Stimulated activated naive CD4-positive, alpha-beta T cell (primary cell): ENCODE data around the gene GGACT.

Source experiments
- DNase-seq, 6 experiments: peaks; one replicate each; lab custom pipeline; 2025; lab: John Stamatoyannopoulos, UW

Gene GGACT

DNA sequence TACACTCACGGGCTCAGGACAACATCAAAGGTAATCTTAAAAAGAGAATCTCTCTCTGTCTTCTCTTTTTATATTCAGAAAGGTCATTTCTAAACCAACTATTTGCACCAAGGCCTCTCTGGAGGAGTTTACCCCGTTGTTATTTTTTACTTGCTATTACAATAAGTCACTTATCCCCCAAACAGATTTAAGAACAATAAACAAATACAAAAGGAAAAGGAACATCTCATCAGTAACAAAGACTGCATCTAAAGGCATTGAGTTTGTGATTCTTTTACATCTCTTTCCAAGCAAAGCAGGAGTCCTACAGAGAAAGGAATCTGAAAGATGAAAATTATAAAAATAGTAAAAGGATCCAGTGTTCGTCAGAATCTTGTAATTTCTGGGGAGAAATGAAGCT lies 75.4 kb downstream of the GGACT start:
- DNase-seq: no peak

DNA sequence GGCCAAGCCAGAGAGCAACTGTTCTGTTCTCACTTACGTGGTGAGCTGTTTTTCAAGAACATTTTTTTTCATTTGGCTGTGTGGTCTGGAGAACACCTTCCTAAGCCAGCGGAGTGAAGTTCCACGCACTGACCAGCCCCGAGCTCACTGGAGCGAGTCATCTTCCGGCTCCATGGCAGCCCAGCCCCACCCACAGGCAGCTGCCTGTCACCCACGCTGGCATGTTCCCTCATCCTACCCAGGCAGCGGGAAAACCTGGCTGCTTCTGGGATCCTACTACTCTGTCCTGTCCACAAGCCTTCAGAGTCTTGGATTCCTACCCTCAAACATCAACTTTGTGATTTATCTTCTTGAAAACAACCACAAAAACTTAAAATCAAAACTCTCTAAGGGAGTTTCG lies 76.2 kb downstream of the GGACT start:
- DNase-seq: no peak

DNA sequence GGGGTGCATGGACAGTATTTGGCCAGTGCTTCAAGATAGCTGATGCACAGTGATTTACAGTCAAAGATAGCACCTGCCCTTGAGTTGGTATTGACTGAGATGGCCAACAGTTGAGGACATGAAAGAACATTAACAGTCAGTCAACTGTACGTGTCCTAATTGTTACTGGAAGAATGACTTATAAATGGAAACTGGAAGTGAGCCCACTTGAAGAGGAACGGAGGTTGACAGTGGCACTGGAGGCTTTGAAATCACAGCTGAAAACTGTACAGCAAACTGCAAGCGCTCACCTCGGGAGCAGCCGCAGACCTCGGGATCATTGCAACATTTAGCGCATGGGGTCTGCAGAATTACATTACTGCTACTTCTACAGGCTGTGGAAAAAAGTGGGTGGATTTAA lies 77.1 kb downstream of the GGACT start:
- DNase-seq: no peak

DNA sequence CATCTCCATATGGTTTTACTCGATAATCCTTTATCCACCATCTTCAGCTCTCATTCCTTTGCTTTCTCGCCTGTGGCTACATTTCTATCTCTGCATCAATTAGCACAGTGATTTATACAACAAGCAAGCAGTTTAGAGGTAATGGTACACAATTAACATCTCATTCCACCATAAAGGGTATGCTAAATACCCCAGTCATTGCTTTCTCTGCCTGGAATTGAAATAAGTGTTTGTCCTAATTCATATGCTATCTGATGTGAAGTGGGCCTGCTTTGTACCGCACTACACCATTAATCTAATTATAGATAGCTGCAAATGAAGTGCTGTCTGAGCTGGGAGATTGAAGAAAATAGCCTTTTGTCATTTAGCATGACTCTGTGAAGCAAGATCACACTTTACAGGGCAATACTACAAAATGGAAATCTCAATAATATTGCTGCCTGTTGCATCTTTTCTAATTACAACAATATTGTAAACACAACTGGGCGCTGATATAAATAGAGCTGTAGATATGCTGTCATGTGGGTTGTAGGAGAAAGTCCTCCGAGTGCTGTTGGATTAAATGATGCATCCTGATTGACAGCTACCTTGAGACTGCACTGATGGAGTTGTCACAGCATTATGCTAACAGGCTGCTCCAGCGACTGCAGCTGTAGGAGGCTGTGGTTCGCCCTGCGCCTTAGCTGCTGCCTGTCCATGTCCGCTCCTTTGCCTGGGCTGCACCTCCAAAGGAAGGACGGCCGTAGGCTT lies 78.2 kb downstream of the GGACT start:
- no peak for DNase-seq

DNA sequence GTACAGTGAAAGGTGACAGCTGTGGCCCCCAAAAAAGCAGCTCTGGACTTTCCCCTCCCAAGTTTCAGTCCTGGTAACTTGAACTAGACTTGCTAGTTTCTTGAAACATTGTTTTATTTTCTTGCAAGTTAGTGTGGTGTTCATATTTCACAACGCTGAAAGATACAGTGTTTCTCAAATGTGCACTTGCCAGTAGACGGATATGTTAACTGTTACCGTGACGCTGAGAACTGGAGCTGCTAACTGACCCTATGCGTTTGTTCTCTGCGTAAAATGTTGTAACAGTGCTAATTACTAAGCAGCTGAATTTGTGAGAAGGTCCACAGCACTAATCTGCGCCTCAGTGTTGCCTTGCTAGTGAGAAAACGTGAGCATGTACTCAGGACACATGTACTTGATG lies 79.6 kb downstream of the GGACT start:
- no peak for DNase-seq

DNA sequence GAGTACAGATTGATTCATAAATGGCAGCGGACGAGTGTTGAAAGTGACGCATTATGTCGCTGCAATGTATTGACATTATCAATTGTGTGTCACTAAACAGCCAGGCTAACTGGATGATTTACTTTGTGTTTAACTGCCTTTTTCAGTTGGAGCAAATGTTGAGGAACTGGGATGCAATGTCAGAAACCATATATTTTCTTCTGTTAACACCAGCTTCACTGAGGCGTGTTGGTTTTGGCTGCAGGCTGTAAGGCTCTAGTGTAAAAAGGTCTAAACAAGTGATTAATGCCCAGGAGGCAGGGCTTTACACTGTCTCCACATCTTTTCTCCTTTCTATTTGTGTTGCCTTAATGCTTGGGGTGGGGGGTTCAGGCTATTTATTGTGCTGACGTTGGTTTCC lies 80.1 kb downstream of the GGACT start:
- no peak for DNase-seq

DNA sequence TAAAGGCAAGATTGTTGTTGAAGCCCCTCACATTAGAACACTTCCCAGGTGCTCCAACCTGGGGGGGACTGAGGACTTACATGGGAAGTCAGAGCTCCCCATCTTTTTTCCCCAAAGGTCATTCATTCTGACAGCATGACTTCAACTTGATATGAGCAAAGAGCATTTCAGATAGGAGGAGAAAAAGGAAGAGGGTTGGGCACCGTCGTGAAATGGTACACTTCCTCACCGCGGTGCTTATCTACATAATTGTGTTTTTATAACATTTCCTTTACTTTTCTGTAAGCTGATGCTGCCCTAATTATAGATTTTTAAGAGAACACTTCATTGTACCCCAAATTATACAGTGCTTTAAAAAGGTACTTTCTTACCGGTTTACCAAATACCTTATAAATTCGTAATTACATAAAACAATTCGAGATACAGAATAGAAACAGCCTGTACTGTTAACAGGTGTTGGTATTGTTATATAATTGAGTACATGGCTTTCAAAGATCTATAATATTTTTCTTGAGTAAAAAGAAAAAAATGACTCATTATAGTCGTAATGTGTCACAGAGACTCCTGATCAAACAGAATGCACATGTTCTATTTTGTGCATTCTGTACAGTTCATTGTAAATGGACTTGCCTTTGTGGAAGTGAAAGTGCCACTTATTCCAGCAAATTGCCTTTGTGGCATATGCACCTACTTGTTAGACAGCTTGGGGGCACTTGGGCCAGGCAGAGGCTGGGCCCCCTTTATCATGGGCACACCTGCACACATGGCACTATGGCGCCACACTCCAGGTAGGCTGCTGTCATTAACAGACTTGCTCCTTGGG lies 81.8 kb downstream of the GGACT start:
- peak in 2 of 6 experiments; percentile 2 to 3 for DNase-seq

DNA sequence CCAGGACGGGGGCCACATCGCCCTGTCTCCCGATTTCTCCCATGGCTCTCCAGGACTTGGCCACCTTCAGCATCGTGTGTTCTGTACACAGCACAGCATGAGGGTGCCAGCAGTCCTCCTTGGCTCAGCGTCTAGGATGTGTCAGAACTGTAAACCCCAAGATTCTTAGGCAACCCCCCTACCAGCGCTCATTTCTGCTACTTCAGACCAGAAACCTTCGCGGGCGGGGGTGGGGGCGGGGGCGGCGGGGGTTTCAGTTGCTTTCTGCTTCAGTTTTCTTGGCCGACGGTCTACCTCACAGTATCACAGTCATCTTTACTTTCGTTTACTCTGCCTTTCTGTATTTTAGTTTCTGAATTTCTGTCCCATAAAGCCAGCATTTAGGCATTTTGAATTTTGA lies 82.4 kb downstream of the GGACT start:
- DNase-seq: no peak

DNA sequence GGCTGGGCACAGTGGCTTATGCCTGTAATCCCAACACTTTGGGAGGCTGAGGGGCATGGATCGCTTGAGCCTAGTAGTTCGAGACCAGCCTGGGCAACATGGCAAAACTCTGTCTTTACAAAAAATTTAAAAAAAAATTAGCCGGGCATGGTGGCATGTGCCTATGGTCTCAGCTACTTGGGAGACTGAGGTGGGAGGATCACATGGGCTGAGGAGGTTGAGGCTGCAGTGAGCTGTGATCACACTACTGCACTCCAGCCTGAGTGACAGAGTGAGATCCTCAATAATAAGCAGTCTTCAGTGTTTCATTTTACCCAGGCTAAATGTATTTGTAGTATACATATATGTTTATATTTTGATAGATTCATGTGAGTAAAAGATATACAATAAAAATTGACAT lies 85.0 kb downstream of the GGACT start:
- DNase-seq: no peak

DNA sequence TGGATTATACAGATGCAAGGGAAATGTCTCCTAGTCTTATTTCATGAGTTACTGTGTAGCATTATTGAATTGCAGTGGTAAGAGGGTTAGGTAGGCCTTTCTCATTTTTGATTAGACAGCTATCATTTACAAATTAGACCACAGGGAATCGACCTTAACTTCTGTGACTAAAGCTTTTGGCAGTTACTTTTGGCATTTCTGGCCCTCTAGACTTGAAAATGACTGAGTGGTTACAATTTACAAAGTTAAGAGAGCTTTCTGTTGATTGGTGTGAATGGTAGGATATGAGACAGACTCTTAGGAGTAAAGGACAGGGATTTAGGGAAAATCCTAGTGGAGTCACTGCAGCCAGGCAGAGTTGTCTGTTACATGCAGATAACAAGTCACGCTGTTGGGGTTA lies 86.1 kb downstream of the GGACT start:
- no peak for DNase-seq

DNA sequence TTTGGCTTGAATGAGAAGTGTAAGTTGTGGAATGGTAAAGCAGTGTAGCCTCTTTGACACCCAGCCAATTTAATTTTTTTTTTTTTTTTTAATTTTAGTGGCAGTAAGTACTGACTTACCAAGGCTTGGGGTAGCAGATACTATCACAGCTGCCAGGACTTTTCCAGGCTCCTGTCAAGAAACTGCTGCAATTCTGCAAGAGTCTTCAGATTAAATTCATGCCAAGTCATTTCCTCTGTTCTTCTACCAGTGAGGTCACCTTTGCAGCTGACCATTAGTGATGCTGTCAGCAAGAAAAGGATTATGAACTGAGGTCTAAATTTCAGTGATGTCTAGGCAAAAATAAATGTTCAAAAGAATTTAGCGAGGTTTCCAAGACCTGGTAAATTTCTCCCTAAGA lies 91.2 kb downstream of the GGACT start:
- DNase-seq: no peak

DNA sequence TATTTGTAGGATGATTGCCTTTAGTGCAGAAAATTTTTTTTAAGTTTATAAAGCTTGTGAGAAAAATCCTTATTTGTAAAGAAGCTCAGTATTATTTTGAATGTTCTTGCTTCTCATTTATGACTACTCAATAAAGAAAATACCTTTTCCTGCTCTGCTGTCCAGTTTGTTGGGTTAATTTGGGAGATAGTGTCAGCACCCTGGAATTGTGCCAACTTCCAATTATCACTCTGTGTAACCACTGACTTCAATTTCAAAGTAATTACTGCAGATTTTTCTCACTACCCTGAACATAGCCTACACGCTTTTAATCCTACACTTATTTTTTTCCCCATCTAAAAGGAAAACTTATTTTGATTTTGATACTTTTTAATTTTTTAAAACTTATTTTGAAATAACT lies 93.1 kb downstream of the GGACT start:
- DNase-seq: no peak

DNA sequence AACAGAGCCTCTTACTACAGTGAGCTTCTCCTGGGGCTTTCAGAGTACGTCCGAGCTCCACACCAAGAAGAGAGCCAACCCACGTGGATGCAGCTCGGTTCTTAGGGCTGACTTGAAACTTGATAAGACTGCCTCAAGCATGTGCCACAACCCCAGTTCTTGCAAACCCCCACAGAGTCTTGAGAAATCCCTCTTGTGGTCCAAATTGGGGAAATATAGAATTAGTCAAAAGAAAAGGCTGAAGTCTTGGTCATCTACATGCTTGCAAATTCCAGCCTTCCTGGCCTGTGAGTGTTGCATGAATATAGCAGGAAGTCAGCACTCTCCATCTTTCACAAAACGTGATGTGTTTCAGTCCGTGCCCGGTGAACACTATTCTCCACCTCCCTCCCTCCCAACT lies 95.2 kb downstream of the GGACT start:
- DNase-seq: no peak

DNA sequence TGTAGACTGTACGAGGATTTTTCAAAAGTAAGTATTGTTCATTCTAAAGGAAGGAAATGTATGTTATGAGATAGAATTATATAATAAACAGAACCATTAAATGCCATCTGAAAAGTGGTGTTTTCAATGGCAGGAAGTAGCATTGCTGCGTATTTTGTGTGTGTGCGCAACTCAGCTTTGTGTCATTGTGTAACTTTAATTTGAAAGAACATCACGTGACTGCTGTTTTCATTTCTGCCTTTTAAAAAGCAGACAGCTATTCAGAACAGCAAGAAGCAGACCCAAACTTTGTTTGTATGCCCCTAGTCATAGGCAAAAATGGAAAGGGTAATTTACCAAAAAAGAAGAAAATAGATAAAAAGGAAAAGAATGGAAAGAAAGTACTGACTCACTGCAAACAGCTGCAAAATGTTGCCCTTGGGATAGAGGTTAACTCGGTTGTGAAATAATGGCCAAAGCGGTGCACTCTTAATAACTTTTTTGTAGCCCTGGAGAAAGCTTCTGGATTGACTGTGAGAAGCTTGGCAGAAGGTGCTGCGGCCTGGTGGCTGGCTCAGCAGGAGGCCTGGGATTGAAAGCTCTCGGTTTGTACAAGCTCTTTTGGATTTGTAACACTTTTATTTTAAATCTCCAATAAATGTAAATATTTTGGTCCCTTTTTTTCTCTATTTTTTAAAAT lies 97.3 kb downstream of the GGACT start:
- DNase-seq: no peak

DNA sequence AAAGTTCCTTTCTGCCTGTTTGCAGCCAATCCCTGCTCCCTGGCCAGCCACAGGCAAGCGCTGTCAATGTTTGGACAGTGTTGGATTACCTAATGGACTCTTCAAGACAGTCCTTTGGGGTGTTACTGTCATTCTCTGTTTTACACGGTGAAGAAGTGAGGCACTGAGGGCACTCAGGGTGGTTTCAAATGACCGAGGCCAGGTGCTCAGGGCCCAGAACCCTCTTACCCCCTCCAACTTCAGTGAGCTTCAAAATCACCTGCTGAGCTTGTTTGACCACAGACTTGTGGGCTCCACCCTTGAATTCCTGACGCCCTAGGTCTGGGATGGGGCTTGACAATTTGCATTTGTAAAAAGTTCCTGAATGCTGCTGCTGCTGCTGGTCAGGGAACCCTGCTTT lies 97.9 kb downstream of the GGACT start:
- no peak for DNase-seq

DNA sequence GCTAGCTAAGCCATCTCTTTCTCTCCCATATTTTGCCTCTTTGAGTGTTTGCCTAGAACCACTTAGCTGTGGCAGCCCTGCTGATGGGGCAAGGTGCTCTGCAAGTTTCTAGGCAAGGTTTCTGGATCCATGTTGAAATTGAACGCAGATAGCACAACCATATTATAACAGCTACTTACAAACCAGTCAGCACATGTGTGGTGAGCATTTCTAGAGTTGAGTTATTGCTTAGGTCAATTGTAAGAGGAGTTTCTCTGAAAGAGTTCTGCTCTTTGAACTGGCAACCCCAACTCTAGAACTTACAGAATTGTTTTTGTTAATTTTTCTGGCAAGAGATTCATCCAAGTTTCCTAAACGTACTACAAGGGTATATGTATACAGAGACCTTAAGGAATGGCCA lies 103.3 kb downstream of the GGACT start:
- no peak for DNase-seq

DNA sequence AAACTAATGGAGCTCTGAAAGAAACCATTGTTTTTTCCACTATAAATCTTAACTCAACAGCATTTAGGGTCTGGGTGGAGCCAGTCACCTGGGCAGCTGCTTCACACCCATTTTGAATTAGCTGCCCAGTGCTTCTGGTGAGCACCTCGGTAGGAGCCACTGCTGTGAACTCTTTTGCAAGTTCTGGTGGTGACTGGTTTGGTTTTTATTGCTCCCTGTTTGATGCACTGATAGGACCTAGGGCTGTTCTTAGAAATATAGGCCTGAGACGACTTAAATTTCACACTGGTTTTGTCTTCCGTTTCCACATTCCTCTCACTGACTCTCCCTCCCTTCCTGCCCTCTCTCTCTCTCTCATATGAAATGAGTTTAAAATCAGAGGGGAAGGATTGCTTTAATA lies 103.9 kb downstream of the GGACT start:
- no peak for DNase-seq

DNA sequence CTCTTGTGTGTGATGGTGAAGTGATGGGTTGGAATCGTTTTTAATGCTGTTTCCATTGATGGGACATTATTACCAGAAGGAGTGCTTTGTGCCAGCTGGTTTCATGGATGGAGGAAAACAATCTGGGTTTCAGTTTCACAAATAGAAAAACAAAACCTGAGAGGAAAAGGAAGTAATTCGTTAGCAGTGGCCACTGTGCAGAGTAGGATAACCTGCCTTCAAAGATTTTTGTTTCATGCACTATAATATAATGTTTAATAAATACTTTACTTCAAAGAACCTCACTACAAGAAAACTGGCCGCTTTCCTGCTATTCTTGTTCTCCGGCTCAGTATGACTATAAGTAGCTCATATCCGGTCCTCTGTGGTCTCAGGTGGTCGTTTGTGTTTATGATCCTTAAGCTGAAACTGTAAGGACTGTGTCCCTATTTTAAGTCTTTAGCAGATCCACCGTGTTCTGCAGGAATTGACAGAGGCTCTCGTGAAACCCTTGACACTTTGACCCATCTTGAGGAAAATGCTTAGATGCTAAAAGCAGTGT lies 104.7 kb downstream of the GGACT start:
- no peak for DNase-seq

DNA sequence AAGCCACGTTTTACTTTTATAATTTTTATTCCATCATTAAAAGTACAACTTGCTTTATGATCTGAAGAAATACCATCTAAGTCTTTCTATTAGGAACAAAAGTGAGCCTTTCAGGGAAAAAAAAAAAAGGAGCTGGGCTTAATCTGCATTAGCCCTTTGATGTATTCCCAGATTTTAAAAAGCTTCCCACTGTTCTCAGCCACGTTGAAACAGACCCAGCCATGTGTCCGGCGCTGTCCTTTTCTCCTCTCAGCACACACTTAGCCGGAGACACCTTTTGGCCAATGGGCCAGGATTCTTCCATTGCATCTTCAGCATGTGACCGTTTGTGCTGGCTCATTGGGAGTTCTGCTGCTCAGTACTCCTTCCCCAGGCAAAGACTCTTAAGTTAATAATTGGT lies 105.5 kb downstream of the GGACT start:
- no peak for DNase-seq

DNA sequence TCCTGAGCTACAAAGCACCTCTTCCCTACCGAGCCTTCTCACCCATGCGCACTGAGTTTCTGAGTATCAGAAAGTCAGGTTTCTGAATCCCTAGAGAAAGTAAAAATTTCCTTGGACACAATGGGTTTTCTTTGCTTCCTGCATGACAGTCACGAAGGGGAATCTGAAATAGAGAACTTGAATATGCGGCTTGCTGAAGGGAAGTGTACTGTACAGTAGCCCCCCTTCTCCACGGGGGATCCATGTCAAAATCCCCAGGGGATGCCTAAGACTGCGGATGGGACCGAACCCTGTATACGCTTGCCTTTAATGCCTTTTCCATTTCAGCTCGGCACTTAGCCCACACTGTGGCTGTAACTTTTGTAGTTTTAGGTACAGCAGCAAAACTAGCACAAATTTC lies 107.9 kb downstream of the GGACT start:
- DNase-seq: no peak
